ENCODE data around the gene SOX6. TPM values are rescaled to one million over a fixed set of nuclear protein-coding genes. Genes with fewer than 3 reads are reported as not detected.

Gene SOX6
- total and polyA plus RNA-seq, 2 donors (not counting 3 experiments of a cell fraction or from before 2014, with no cell fraction given), result 0.14 to 3.7 TPM

DNA sequence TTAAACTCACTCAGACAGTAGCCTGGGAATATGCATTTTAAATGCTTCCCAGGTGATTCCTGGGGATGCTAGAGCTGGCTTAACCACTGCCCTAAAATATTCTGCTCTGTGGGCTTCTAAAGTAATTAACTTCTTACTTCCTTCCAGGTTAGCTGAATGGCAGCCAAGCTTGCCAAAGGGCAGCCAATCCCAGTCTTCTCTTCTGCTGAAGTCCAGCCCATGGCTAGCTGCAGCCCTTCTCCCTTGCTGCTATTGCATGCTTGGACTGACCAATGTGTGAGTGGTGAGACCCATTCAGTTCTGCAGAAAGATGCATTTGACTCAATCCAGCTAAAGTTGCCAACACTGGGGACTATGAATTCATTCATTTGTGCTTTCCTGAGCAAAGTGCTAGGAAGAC is 411.9 kb downstream of the SOX6 start:
- dilution Hi-C loops (cut with MboI; ENCODE audit: extremely low pct_ligation_motif_present, low sequenced_read_pairs), result no loop called here
- Histone ChIP-seq H3K79me2 (ENCODE audit: control insufficient read depth, insufficient read depth, low read length) (no peaks in the 10 kb centered on the region), H3K27me3 (ENCODE audit: control insufficient read depth in 2 of 2, insufficient read depth in 2 of 2, low read length in 2 of 2) (no peaks in the 10 kb centered on the region), H3K36me3 (ENCODE audit: control insufficient read depth in 2 of 2, extremely low read depth in 1 of 2, insufficient read depth in 2 of 2, low read length in 2 of 2) (no peaks in the 10 kb centered on the region), H3K4me3 (replicated peaks in 1 of 3; ENCODE audit: insufficient read depth in 1 of 3, low read depth in 1 of 3, low read length in 3 of 3) (no peak overlapping the region), H2AFZ (ENCODE audit: low read depth, low read length) (no peak overlapping the region), H3K4me2 (ENCODE audit: insufficient read depth, low read length) (no peak overlapping the region), H3K9ac (replicated peaks; ENCODE audit: extremely low read depth, insufficient read depth, low read length) (no peak overlapping the region), H3K9me3 (replicated peaks; ENCODE audit: control insufficient read depth, insufficient read depth, low read length) (no peaks in the 10 kb centered on the region), H3K9me1 (replicated peaks; ENCODE audit: control insufficient read depth, extremely low read depth, insufficient read depth, low read length) (no peaks in the 10 kb centered on the region), H3K27ac (ENCODE audit: insufficient read depth, low read depth, low read length) (no peak overlapping the region), H3K4me1 (ENCODE audit: control insufficient read depth, extremely low read depth, insufficient read depth, low read length) (no peaks in the 10 kb centered on the region), H4K20me1 (replicated peaks; ENCODE audit: control insufficient read depth, extremely low read depth, insufficient read depth, low read length) (no peaks in the 10 kb centered on the region)
- TF ChIP-seq, protein P1, sequence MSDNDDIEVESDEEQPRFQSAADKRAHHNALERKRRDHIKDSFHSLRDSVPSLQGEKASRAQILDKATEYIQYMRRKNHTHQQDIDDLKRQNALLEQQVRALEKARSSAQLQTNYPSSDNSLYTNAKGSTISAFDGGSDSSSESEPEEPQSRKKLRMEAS (IDR thresholded peaks at IDR 0.05; ENCODE audit: insufficient read depth, insufficient read length), result no peak
- TF ChIP-seq FOS (IDR thresholded peaks at IDR 0.05; ENCODE audit: borderline replicate concordance, insufficient read depth, low read length) (no peak), POLR2A (IDR thresholded peaks at IDR 0.05; ENCODE audit: low read depth, low read length) (no peak), EZH2 (IDR thresholded peaks at IDR 0.05; ENCODE audit: borderline replicate concordance, low read depth, low read length, severe bottlenecking) (no peak), GATA2 (IDR thresholded peaks at IDR 0.05; ENCODE audit: insufficient read depth, insufficient read length, low read depth, low read length) (no peak), MYC (IDR thresholded peaks at IDR 0.05; ENCODE audit: low read depth, low read length) (no peak), POLR2AphosphoS5 (IDR thresholded peaks at IDR 0.05; ENCODE audit: insufficient read depth, low read depth, low read length) (no peak), CTCF (IDR thresholded peaks at IDR 0.05; ENCODE audit: extremely low read depth in 1 of 2, insufficient read depth in 1 of 2, low read depth in 1 of 2, low read length in 2 of 2) (no peak), JUN (IDR thresholded peaks at IDR 0.05; ENCODE audit: borderline replicate concordance, insufficient read depth, insufficient read length, low read depth) (no peak)
- DNase-seq (ENCODE audit: low read depth, low spot score) (no peak), FAIRE-seq (no peak)
- CTCF ChIA-PET, result interaction anchor here (1.3 kb wide), 1 partner anchor 295 kb away, joined by 4 read pairs; no protein-coding TSS in a partner anchor
- no TSS peak for BruUV-seq (replicated peaks)
- POLR2A ChIA-PET, result no interaction called here
- intact Hi-C loops (cut with micrococcal nuclease), result loop anchor here (10.0 kb wide), 1 partner anchor 340 kb away; no protein-coding TSS in a partner anchor
